HepG2 (cell line): ENCODE data around the gene C1QTNF5. TPM values are rescaled to one million over a fixed set of nuclear protein-coding genes. Genes with fewer than 3 reads are reported as not detected.

ENCODE experiments used
- ARID4A ChIP-seq: sonication (generic); formaldehyde crosslinking; IDR thresholded peaks from 2 replicates; pipeline ENCODE4 v1.5.0; 2020; ENCODE audit warnings: mild to moderate bottlenecking, missing genetic modification reagents, borderline replicate concordance
- ASH2L ChIP-seq: fragments of 300-600, 200-600 bp; sonication (generic); IDR thresholded peaks from 2 replicates; pipeline ENCODE4 v1.7.0; 2017; ENCODE audit warnings: low read depth, mild to moderate bottlenecking, moderate library complexity, mixed read lengths, low read length; ENCODE audit not compliant: insufficient read length
- BCL6 ChIP-seq: IDR thresholded peaks from 2 replicates; pipeline ENCODE4 v1.6.1; 2016; ENCODE audit warnings: missing genetic modification reagents, missing compliant biosample characterization
- CBX2 ChIP-seq, 2 experiments: fragments of 200-600 bp in 1 of 2; sonication (generic); formaldehyde crosslinking in 1 of 2; IDR thresholded peaks; 2 replicates each; pipeline versions ENCODE4 v1.7.0 to v1.8.1; 2018 to 2022; ENCODE audit warnings: low read depth in 2 of 2, low read length in 1 of 2, mild to moderate bottlenecking in 1 of 2, missing genetic modification reagents in 1 of 2
- CBX5 ChIP-seq: sonication (generic); formaldehyde crosslinking; IDR thresholded peaks from 2 replicates; pipeline ENCODE4 v1.4.0; 2020; ENCODE audit warnings: missing genetic modification reagents, borderline replicate concordance
- FOSL1 ChIP-seq: sonication (generic); formaldehyde crosslinking; IDR thresholded peaks from 2 replicates; pipeline ENCODE4 v1.9.0; 2021; ENCODE audit warnings: missing genetic modification reagents, borderline replicate concordance
- JARID2 ChIP-seq: sonication (generic); formaldehyde crosslinking; IDR thresholded peaks from 2 replicates; pipeline ENCODE4 v1.8.1; 2023; ENCODE audit warnings: missing genetic modification reagents, inconsistent platforms; ENCODE audit not compliant: insufficient replicate concordance
- NFE2L1 ChIP-seq: sonication (generic); formaldehyde crosslinking; IDR thresholded peaks from 2 replicates; pipeline ENCODE4 v1.4.0; 2020; ENCODE audit warnings: missing genetic modification reagents, mild to moderate bottlenecking, borderline replicate concordance
- RAD51 ChIP-seq: fragments of 450-650 bp; IDR thresholded peaks from 2 replicates; pipeline ENCODE4 v1.6.1; 2016; ENCODE audit warnings: borderline replicate concordance
- SCMH1 ChIP-seq: sonication (generic); formaldehyde crosslinking; IDR thresholded peaks from 2 replicates; pipeline ENCODE4 v1.9.0; 2021; ENCODE audit warnings: missing genetic modification reagents, mild to moderate bottlenecking, borderline replicate concordance
- SIN3B ChIP-seq: fragments of 150-350 bp; IDR thresholded peaks from 2 replicates; pipeline ENCODE4 v1.6.1; 2014; ENCODE audit warnings: low read length
- STAG1 ChIP-seq: sonication (generic); formaldehyde crosslinking; IDR thresholded peaks from 2 replicates; pipeline ENCODE4 v1.4.0; 2020; ENCODE audit warnings: missing genetic modification reagents
- THAP7 ChIP-seq: sonication (generic); formaldehyde crosslinking; IDR thresholded peaks from 2 replicates; pipeline ENCODE4 v1.8.1; 2023; ENCODE audit warnings: mild to moderate bottlenecking, missing genetic modification reagents
- U2AF2 ChIP-seq: fragments of 200-400 bp; formaldehyde crosslinking; IDR thresholded peaks from 2 replicates; pipeline ENCODE4 v1.6.1; 2017; ENCODE audit warnings: low read depth, mild to moderate bottlenecking, low read length
- ZNF24 ChIP-seq: fragments of 450-650 bp; IDR thresholded peaks from 2 replicates; pipeline ENCODE4 v1.6.1; 2017; ENCODE audit warnings: antibody characterized with exemption, mild to moderate bottlenecking
- ZNF382 ChIP-seq: sonication (generic); formaldehyde crosslinking; IDR thresholded peaks from 2 replicates; pipeline ENCODE4 v1.5.0; 2020; ENCODE audit warnings: missing genetic modification reagents, mild to moderate bottlenecking, borderline replicate concordance
- ZNF484 ChIP-seq: sonication (generic); formaldehyde crosslinking; IDR thresholded peaks from 2 replicates; pipeline ENCODE4 v1.5.1; 2020; ENCODE audit warnings: mild to moderate bottlenecking, low read depth, missing genetic modification reagents, borderline replicate concordance
- polyA plus RNA-seq, 8 experiments: library from polyadenylated mRNA; depleted of rRNA in 3 of 8; stranded (reverse) in 7 of 8; unstranded in 1 of 8; fragments of >200 nt; fragmentation: Illumina TruSeq in 4 of 8; extraction: Trizol in 4 of 8; gene quantifications; 2 replicates each; pipeline versions ENCODE4 v1.2.1 to v1.2.3, GENCODE V29; 2011 to 2016; ENCODE audit warnings: low read depth in 4 of 8, missing spikeins in 1 of 8, mixed read lengths in 1 of 8; ENCODE audit not compliant: insufficient read depth in 1 of 8
- total RNA-seq, 5 experiments: library from RNA; depleted of rRNA; stranded (reverse); fragments of >200 nt; fragmentation: Illumina TruSeq; extraction: Trizol; gene quantifications; 2 replicates each; pipeline ENCODE4 v1.2.3, GENCODE V29; 2016; ENCODE audit warnings: low read depth in 1 of 5
- TF ChIP-seq, protein P1 (sequence below): IDR thresholded peaks from 2 replicates; pipeline ENCODE4 v1.6.1; 2016; ENCODE audit warnings: missing biosample characterization, missing genetic modification reagents, low read depth

C1QTNF5 gene
- total and polyA plus RNA-seq, 2 of the 13 experiments (the other 11 are each of a cell fraction or from before 2014, with no cell fraction given): 0.86 to 1.2 TPM

- peak; percentile 98 for TF ChIP-seq ARID4A (CRISPR knock-in tag)
- TF ChIP-seq THAP7 (CRISPR knock-in tag): peak; percentile 79; the same call in 1 of the 2 replicates
- no peak for TF ChIP-seq U2AF2
- TF ChIP-seq ASH2L: peak; percentile 50
- TF ChIP-seq ZNF382 (CRISPR knock-in tag): no peak
- peak; percentile 70; the same call in 1 of the 2 replicates for TF ChIP-seq CBX5 (CRISPR knock-in tag)
- TF ChIP-seq SCMH1 (CRISPR knock-in tag): no peak
- no peak for TF ChIP-seq NFE2L1 (CRISPR knock-in tag)
- no peak for TF ChIP-seq ZNF24
- no peak for TF ChIP-seq JARID2 (CRISPR knock-in tag)
- TF ChIP-seq, protein P1, sequence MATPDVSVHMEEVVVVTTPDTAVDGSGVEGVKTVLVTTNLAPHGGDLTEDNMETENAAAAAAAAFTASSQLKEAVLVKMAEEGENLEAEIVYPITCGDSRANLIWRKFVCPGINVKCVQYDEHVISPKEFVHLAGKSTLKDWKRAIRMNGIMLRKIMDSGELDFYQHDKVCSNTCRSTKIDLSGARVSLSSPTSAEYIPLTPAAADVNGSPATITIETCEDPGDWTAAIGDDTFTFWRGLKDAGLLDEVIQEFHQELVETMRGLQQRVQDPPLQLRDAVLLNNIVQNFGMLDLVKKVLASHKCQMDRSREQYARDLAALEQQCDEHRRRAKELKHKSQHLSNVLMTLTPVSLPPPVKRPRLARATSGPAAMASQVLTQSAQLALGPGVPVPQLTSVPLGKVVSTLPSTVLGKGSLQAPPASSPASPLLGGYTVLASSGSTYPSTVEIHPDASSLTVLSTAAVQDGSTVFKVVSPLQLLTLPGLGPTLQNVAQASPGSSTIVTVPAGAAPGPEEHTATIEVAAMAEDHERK (CRISPR knock-in tag): no peak
- no peak for TF ChIP-seq RAD51
- no peak for TF ChIP-seq ZNF484
- no peak for TF ChIP-seq CBX2 (IDR thresholded peaks at IDR 0.05; ENCODE audit: low read depth, low read length)
- no peak for TF ChIP-seq CBX2 (CRISPR knock-in tag; IDR thresholded peaks at IDR 0.05; ENCODE audit: low read depth)
- peak; percentile 69 for TF ChIP-seq STAG1 (CRISPR knock-in tag)
- no peak for TF ChIP-seq FOSL1 (CRISPR knock-in tag)
- peak; percentile 61 for TF ChIP-seq BCL6
- 0 out of 2 replicates have a peak, but pooled peaks have one; percentile 43 for TF ChIP-seq SIN3B
Observed at GRCh38 chr11:119381181-119381988, 40.7 kb upstream of the C1QTNF5 start, which contains the start of gene USP2 (continued).
